OCI-LY7 (cell line): Measurements from ENCODE around the gene NOXA1. TPM values are rescaled to one million over a fixed set of nuclear protein-coding genes. Genes with fewer than 3 reads are reported as not detected.

ENCODE experiments used
- BruUV-seq: library from RNA; stranded (reverse); fragments of 400-500 nt; replicated peaks from 2 replicates; lab custom pipeline; 2021; lab: Mats Ljungman, UMichigan
- CTCF ChIA-PET: fragments of 300-600 bp; sonication (Branson Sonifier 250); formaldehyde crosslinking; loops from one replicate; lab custom pipeline; 2022; ENCODE audit warnings: antibody characterized with exemption; ENCODE audit not compliant: unreplicated experiment; lab: Charles Lee
- POLR2A ChIA-PET: fragments of 300-600 bp; sonication (Branson Sonifier 250); formaldehyde crosslinking; loops from one replicate; lab custom pipeline; 2022; ENCODE audit warnings: antibody characterized with exemption; lab: Charles Lee
- DNase-seq: peaks from one replicate; pipeline ENCODE4 v3.0.0-alpha.2; 2015; ENCODE audit warnings: low spot score
- H2AFZ ChIP-seq: fragments of 200-600 bp; sonication (generic), shearing (Covaris generic); 2 replicates; pipeline ENCODE4 v1.6.1; 2014; ENCODE audit warnings: mild to moderate bottlenecking, antibody characterized with exemption, low read length, moderate library complexity
- H3K27ac ChIP-seq: fragments of 200-600 bp; sonication (generic); 2 replicates; pipeline ENCODE4 v1.5.1; 2014; ENCODE audit warnings: mixed run types, low read depth, mild to moderate bottlenecking, moderate library complexity, low read length, inconsistent platforms; ENCODE audit not compliant: poor library complexity, severe bottlenecking
- H3K36me3 ChIP-seq: fragments of 200-600 bp; sonication (generic); 2 replicates; pipeline ENCODE4 v1.6.1; 2014; ENCODE audit warnings: mild to moderate bottlenecking, antibody characterized with exemption, low read length, moderate library complexity, mixed read lengths; ENCODE audit not compliant: insufficient read depth
- H3K4me1 ChIP-seq: fragments of 200-600 bp; sonication (generic); 2 replicates; pipeline ENCODE4 v1.5.1; 2014; ENCODE audit warnings: mild to moderate bottlenecking, low read length; ENCODE audit not compliant: insufficient read depth, poor library complexity, severe bottlenecking
- H3K4me2 ChIP-seq: fragments of 200-600 bp; sonication (generic); 2 replicates; pipeline ENCODE4 v1.6.1; 2014; ENCODE audit warnings: mild to moderate bottlenecking, low read length
- H3K4me3 ChIP-seq: fragments of 200-600 bp; sonication (generic); 2 replicates; pipeline ENCODE4 v1.5.1; 2014; ENCODE audit warnings: mild to moderate bottlenecking, low read depth, low read length; ENCODE audit not compliant: poor library complexity, severe bottlenecking
- H3K79me2 ChIP-seq: fragments of 200-600 bp; sonication (generic); 2 replicates; pipeline ENCODE4 v1.6.1; 2016; ENCODE audit warnings: low read depth, mild to moderate bottlenecking, low read length, moderate library complexity, mixed read lengths; ENCODE audit not compliant: insufficient read depth
- H3K9me2 ChIP-seq: fragments of 200-600 bp; sonication (generic); 2 replicates; pipeline ENCODE4 v1.6.1; 2016; ENCODE audit warnings: mild to moderate bottlenecking, low read length, mixed read lengths; ENCODE audit not compliant: insufficient read depth
- H3K9me3 ChIP-seq: fragments of 200-600 bp; sonication (generic); 2 replicates; pipeline ENCODE4 v1.6.1; 2014; ENCODE audit warnings: mild to moderate bottlenecking, mixed run types, low read length, mixed read lengths
- H4K20me1 ChIP-seq: fragments of 200-600 bp; sonication (generic); 2 replicates; pipeline ENCODE4 v1.6.1; 2014; ENCODE audit warnings: mild to moderate bottlenecking, antibody characterized with exemption, low read length, moderate library complexity, mixed read lengths; ENCODE audit not compliant: insufficient read depth
- CTCF ChIP-seq: fragments of 200-600 bp; sonication (generic); conservative IDR thresholded peaks from 2 replicates; pipeline ENCODE4 v1.5.1; 2014; ENCODE audit warnings: mild to moderate bottlenecking, antibody characterized with exemption, low read length, moderate library complexity, mixed read lengths
- EZH2phosphoT487 ChIP-seq: fragments of 200-600 bp; sonication (generic); IDR thresholded peaks from 2 replicates; pipeline ENCODE4 v1.6.1; 2018; ENCODE audit warnings: low read depth, borderline replicate concordance, mild to moderate bottlenecking, mixed run types, antibody characterized with exemption, low read length, moderate library complexity, mixed read lengths
- intact Hi-C: fragments of 100-400 bp; cut with micrococcal nuclease; formaldehyde crosslinking; loops from one replicate; pipeline ENCODE4 v1.10.0; 2022; ENCODE audit not compliant: unreplicated experiment
- total RNA-seq, 2 experiments: library from RNA; depleted of rRNA in 1 of 2; stranded (reverse); fragments of >200 nt in 1 of 2; shearing (Covaris generic) in 1 of 2; gene quantifications; 2 replicates each; pipeline ENCODE4 v1.2.3, GENCODE V29; 2014 to 2022

NOXA1 gene
- total RNA-seq, 2 experiments from 2014 or later, result not detected

- Histone ChIP-seq H3K9me3 (no peaks in the 10 kb centered on the region), H3K4me2 (no peak overlapping the region), H3K9me2 (no peaks in the 10 kb centered on the region), H3K27ac (no peak overlapping the region), H3K79me2 (no peaks in the 10 kb centered on the region), H4K20me1 (no peaks in the 10 kb centered on the region), H3K36me3 (no peaks in the 10 kb centered on the region), H2AFZ (no peak overlapping the region), H3K4me1 (peaks cover 18% of the 10 kb centered on the region), H3K4me3 (no peak overlapping the region)
- ChIA-PET CTCF (no interaction called here), POLR2A (interaction anchor here (0.6 kb wide), 1 partner anchor 316 kb away, joined by 6 read pairs; no protein-coding TSS in a partner anchor)
- no TSS peak for BruUV-seq
- intact Hi-C loops, result no loop called here
- TF ChIP-seq EZH2phosphoT487 (no peak), CTCF (no peak)
- DNase-seq, result no peak
Measured at GRCh38 chr9:137427454-137428310, 4.5 kb downstream of the NOXA1 start.

GRCh38 chr9:137428311-137428630 lies 5.1 kb downstream of the NOXA1 start:
- POLR2A ChIA-PET, result interaction anchor here (0.6 kb wide), 1 partner anchor 316 kb away, joined by 6 read pairs; no protein-coding TSS in a partner anchor
- TF ChIP-seq EZH2phosphoT487, result no peak
- TF ChIP-seq CTCF, result no peak
- intact Hi-C loops, result no loop called here

More at GRCh38 chr9:137428311-137428630, 5.1 kb downstream of the NOXA1 start:
- no peaks in the 10 kb centered on the region for H3K36me3 ChIP-seq
- no peaks in the 10 kb centered on the region for H4K20me1 ChIP-seq
- H3K27ac ChIP-seq, result no peak overlapping the region
- CTCF ChIA-PET, result interaction anchor here (0.6 kb wide), 1 partner anchor 159 kb away, joined by 13 read pairs; no protein-coding TSS in a partner anchor
- H3K9me3 ChIP-seq, result no peaks in the 10 kb centered on the region
- H3K9me2 ChIP-seq, result no peaks in the 10 kb centered on the region
- H2AFZ ChIP-seq, result no peak overlapping the region
- H3K4me1 ChIP-seq, result peaks cover 18% of the 10 kb centered on the region
- no peak for DNase-seq
- no peaks in the 10 kb centered on the region for H3K79me2 ChIP-seq
- no TSS peak for BruUV-seq
- no peak overlapping the region for H3K4me2 ChIP-seq
- no peak overlapping the region for H3K4me3 ChIP-seq
